K562 (cell line): ENCODE results near the gene OPN1LW. TPM values are rescaled to one million over a fixed set of nuclear protein-coding genes. Genes with fewer than 3 reads are reported as not detected.

Experiments
- CBFA2T2 ChIP-seq: fragments of 450-650 bp; conservative IDR thresholded peaks from 2 replicates; pipeline ENCODE4 v1.6.1; 2017; ENCODE audit warnings: mild to moderate bottlenecking
- CBX1 ChIP-seq: sonication (generic); IDR thresholded peaks from 2 replicates; pipeline ENCODE4 v1.6.1; 2016; ENCODE audit warnings: antibody characterized with exemption, low read depth, mild to moderate bottlenecking
- EWSR1 ChIP-seq: fragments of 450-650 bp; IDR thresholded peaks from 2 replicates; pipeline ENCODE4 v1.6.1; 2018; ENCODE audit warnings: borderline replicate concordance, mild to moderate bottlenecking, low read depth, moderate library complexity; ENCODE audit not compliant: partially characterized antibody
- FOSL1 ChIP-seq: fragments of 200-800 bp; sonication (Bioruptor generic); conservative IDR thresholded peaks from 2 replicates; pipeline ENCODE4 v1.6.1; 2016; ENCODE audit warnings: missing genetic modification characterization, missing compliant biosample characterization
- JUND ChIP-seq, 2 experiments: IDR thresholded peaks; 2 replicates in 1 of 2; 3 replicates in 1 of 2; pipeline ENCODE4 v1.6.1; 2011; ENCODE audit warnings: borderline replicate concordance in 2 of 2, low read depth in 2 of 2, low read length in 2 of 2, improper control_type of control experiment in 1 of 2, missing biosample characterization in 1 of 2, missing genetic modification characterization in 1 of 2, missing genetic modification reagents in 1 of 2
- MAZ ChIP-seq, 2 experiments: fragments of 450-650 bp in 1 of 2; sonication (generic) in 1 of 2; formaldehyde crosslinking; IDR thresholded peaks in 1 of 2; conservative IDR thresholded peaks in 1 of 2; 2 replicates each; pipeline versions ENCODE4 v1.4.0 to v1.5.0; 2020; ENCODE audit warnings: mild to moderate bottlenecking in 1 of 2, missing genetic modification reagents in 1 of 2
- MTA1 ChIP-seq: fragments of 450-650 bp; IDR thresholded peaks from 2 replicates; pipeline ENCODE4 v1.6.1; 2017; ENCODE audit warnings: borderline replicate concordance
- PHF8 ChIP-seq: fragments of 200-600 bp; sonication (generic); IDR thresholded peaks from 2 replicates; pipeline ENCODE4 v1.6.1; 2012; ENCODE audit warnings: mixed run types, mild to moderate bottlenecking, inconsistent platforms, low read length, moderate library complexity, borderline replicate concordance
- SLC30A9 ChIP-seq: fragments of 250-450 bp; sonication (Bioruptor Pico); IDR thresholded peaks from 2 replicates; pipeline ENCODE4 v1.8.0; 2022; ENCODE audit warnings: mild to moderate bottlenecking, moderate library complexity
- SMARCC2 ChIP-seq: fragments of 450-650 bp; IDR thresholded peaks from 2 replicates; pipeline ENCODE4 v1.6.1; 2017; ENCODE audit warnings: antibody characterized with exemption, moderate library complexity, mild to moderate bottlenecking, low read depth
- TBL1XR1 ChIP-seq, 2 experiments: IDR thresholded peaks; 2 replicates each; pipeline ENCODE4 v1.6.1; 2012; ENCODE audit warnings: improper control_type of control experiment in 2 of 2, low read length in 2 of 2, mild to moderate bottlenecking in 1 of 2
- ZKSCAN1 ChIP-seq: fragments of 150-350 bp; IDR thresholded peaks from 2 replicates; pipeline ENCODE4 v1.6.1; 2016; ENCODE audit warnings: low read depth, low read length
- ZNF143 ChIP-seq: sonication (generic); formaldehyde crosslinking; IDR thresholded peaks from 2 replicates; pipeline ENCODE4 v1.9.0; 2022; ENCODE audit warnings: mild to moderate bottlenecking, missing genetic modification reagents
- polyA plus RNA-seq, 8 experiments: library from polyadenylated mRNA; depleted of rRNA in 4 of 8; stranded (reverse) in 5 of 8; unstranded in 3 of 8; fragments of >200 nt; fragmentation: Nextera tagmentation in 2 of 8; fragmentation: Illumina TruSeq in 1 of 8; extraction: Ambion mirVana in 2 of 8; extraction: Trizol in 1 of 8; gene quantifications; 2 replicates each; pipeline versions ENCODE4 v1.2.1 to v1.2.3, GENCODE V29; 2011 to 2014; ENCODE audit warnings: inconsistent platforms in 1 of 8, missing spikeins in 1 of 8
- total RNA-seq, 7 experiments: library from RNA; depleted of rRNA in 6 of 7; stranded (reverse); fragments of >200 nt in 6 of 7; fragmentation: Illumina TruSeq in 2 of 7; extraction: Trizol in 2 of 7; gene quantifications; 2 replicates each; pipeline versions ENCODE4 v1.2.1 to v1.2.3, GENCODE V29; 2011 to 2021; ENCODE audit warnings: low replicate concordance in 1 of 7
- TF ChIP-seq, protein P1 (sequence below): fragments of 450-650 bp; IDR thresholded peaks from 2 replicates; pipeline ENCODE4 v1.6.1; 2017; ENCODE audit warnings: mild to moderate bottlenecking, moderate library complexity

The OPN1LW gene
- total and polyA plus RNA-seq, 9 of the 15 experiments (the other 6 are each of a cell fraction or from before 2014, with no cell fraction given) = 0.04 TPM; not detected in 8

DNA sequence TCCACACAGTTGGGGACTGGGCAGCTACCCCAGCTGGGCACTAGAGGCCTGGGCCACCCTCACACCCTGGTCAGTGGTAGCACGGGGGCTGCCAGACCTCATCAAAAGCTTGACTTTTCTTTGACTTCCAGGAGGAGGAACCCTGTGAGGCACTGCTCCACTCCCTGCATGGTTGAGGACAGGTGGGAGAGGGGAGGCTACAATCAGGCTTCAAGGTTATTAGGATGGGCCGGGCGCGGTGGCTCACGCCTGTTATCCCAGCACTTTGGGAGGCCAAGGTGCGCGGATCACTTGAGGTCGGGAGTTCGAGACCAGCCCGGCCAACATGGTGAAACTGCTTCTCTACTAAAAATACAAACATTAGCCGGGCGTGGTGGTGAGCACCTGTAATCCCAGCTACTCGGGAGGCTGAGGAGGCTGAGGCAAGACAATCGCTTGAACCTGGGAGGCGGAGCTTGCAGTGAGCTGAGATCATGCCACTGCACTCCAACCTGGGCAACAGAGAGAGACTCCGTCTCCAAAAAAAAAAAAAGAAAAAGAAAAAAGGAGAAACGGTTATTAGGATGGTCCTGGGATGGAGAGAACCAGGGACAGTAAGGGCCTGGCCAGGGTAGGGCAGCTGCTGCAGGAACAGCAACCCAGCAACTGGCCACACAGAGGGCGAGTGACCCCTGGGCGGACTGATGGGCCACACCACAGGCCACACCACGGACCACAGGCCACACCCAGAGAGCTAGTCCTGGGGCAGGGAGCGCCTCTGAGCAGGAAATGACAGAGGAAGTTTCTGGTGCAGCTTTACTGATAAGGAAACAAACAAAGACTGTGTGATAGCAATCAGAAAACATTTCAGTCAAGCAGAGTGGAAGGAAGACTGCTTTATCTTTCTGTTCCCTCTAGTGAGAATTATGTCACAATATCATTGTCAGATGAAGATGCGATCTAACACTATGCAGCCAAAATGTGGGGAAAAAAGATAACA lies 20.5 kb upstream of the OPN1LW start (continued):
- TF ChIP-seq, protein P1, sequence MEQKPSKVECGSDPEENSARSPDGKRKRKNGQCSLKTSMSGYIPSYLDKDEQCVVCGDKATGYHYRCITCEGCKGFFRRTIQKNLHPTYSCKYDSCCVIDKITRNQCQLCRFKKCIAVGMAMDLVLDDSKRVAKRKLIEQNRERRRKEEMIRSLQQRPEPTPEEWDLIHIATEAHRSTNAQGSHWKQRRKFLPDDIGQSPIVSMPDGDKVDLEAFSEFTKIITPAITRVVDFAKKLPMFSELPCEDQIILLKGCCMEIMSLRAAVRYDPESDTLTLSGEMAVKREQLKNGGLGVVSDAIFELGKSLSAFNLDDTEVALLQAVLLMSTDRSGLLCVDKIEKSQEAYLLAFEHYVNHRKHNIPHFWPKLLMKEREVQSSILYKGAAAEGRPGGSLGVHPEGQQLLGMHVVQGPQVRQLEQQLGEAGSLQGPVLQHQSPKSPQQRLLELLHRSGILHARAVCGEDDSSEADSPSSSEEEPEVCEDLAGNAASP = no peak
- TF ChIP-seq ZKSCAN1 (peak; percentile 59; the same call in 1 of the 2 replicates), CBFA2T2 (peak; percentile 90), ZNF143 (CRISPR knock-in tag) (no peak), MAZ (CRISPR knock-in tag; conservative IDR thresholded peaks at IDR 0.05 in 1 of 2, IDR thresholded peaks at IDR 0.05 in 1 of 2) (peak; percentile 32 to 40; a peak in 2 of 4 replicates), SLC30A9 (CRISPR knock-in tag) (no peak), SMARCC2 (peak; percentile 93; the same call in 1 of the 2 replicates), JUND (IDR thresholded peaks at IDR 0.05; ENCODE audit: borderline replicate concordance, low read depth, low read length) (peak; percentile 76), JUND (tag; IDR thresholded peaks at IDR 0.05; ENCODE audit: borderline replicate concordance, low read depth, low read length) (peak; percentile 53; the same call in 1 of the 3 replicates), PHF8 (no peak), CBX1 (0 out of 2 replicates have a peak, but pooled peaks have one; percentile 23), EWSR1 (no peak), TBL1XR1 (IDR thresholded peaks at IDR 0.05; ENCODE audit: low read length in 2 of 2) (peak; percentile 77 to 90; a peak in 3 of 4 replicates), MTA1 (peak; percentile 91), FOSL1 (tag) (peak; percentile 59)
